NB4 (cell line): ENCODE measurements around the gene IRX4.

ENCODE experiments used
- DNase-seq: peaks from one replicate; pipeline ENCODE4 v3.0.0; 2010; ENCODE audit warnings: low read depth
- H3K4me3 ChIP-seq: one replicate; pipeline ENCODE4 v1.5.1; 2011; ENCODE audit warnings: mild to moderate bottlenecking, low read depth, low read length, moderate library complexity
- MYC ChIP-seq: IDR thresholded peaks from 2 replicates; pipeline ENCODE4 v1.6.1; 2011; ENCODE audit warnings: low read depth, low read length
- POLR2A ChIP-seq: IDR thresholded peaks from 2 replicates; pipeline ENCODE4 v1.6.1; 2011; ENCODE audit warnings: mild to moderate bottlenecking; ENCODE audit not compliant: insufficient read length; ENCODE audit errors: extremely low read depth
- TF ChIP-seq, protein P1 (sequence below): IDR thresholded peaks from one replicate; pipeline ENCODE4 v1.5.1; 2012; ENCODE audit warnings: low read depth, low read length
- TF ChIP-seq, protein P2 (sequence below): IDR thresholded peaks from 2 replicates; pipeline ENCODE4 v1.6.1; 2011; ENCODE audit warnings: low read depth, low read length

The IRX4 gene

DNA sequence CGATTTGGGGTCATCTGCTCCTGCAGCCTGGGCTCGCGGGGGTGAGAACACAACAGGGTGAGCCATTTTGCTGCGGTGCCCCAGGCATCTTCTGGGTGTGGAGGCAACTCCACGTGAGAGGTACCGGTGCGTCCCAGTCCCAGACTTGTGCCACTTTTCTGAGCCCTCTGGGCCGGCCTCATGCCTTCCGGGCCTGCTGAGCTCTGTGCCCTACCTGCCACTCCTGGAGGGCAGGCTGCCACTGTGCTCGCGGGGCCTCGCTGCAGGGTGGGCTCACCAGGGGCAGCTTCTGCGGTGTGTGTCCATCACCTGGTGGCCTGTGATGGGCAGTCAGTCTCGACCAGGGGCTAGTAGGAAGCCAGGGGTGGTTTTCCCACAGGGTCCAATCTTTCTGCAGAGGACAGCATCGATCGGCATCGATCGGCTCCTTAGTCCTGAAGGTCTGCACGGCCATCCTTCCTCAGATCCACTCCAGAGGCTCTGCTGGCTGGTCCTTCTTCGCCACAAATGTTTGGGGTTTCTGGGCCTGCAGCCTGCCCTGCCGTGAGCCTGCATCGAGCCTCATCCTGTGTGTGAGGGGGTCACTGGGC, 22.6 kb downstream of the IRX4 start:
- no peak for TF ChIP-seq POLR2A
- TF ChIP-seq, protein P1, sequence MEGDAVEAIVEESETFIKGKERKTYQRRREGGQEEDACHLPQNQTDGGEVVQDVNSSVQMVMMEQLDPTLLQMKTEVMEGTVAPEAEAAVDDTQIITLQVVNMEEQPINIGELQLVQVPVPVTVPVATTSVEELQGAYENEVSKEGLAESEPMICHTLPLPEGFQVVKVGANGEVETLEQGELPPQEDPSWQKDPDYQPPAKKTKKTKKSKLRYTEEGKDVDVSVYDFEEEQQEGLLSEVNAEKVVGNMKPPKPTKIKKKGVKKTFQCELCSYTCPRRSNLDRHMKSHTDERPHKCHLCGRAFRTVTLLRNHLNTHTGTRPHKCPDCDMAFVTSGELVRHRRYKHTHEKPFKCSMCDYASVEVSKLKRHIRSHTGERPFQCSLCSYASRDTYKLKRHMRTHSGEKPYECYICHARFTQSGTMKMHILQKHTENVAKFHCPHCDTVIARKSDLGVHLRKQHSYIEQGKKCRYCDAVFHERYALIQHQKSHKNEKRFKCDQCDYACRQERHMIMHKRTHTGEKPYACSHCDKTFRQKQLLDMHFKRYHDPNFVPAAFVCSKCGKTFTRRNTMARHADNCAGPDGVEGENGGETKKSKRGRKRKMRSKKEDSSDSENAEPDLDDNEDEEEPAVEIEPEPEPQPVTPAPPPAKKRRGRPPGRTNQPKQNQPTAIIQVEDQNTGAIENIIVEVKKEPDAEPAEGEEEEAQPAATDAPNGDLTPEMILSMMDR: no peak
- TF ChIP-seq, protein P2, sequence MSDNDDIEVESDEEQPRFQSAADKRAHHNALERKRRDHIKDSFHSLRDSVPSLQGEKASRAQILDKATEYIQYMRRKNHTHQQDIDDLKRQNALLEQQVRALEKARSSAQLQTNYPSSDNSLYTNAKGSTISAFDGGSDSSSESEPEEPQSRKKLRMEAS: no peak
- TF ChIP-seq MYC: no peak
- H3K4me3 ChIP-seq: no peak overlapping the region
- no peak for DNase-seq

DNA sequence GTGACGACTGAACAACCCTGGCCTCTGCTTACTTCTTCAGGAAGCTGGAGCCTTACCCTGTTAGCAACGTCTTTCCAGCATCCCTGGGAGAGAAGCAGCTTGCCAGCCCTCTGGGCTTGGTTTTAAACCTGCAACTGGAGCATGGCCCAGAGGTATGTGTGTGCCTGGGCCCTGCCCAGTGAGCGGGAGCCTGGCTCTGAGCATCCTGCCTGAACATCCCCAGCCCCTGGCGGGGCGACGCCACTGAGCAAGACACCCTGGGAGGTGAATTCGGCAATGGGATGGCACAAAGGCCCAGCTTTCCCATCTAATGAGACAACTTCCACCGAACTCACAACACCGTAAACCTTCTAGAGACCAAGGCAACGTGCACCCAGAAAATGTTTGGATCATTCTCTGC, 23.6 kb downstream of the IRX4 start:
- H3K4me3 ChIP-seq: no peak overlapping the region
- TF ChIP-seq MYC: no peak
- no peak for TF ChIP-seq POLR2A
- TF ChIP-seq, protein P1: no peak
- TF ChIP-seq, protein P2: no peak
- no peak for DNase-seq

DNA sequence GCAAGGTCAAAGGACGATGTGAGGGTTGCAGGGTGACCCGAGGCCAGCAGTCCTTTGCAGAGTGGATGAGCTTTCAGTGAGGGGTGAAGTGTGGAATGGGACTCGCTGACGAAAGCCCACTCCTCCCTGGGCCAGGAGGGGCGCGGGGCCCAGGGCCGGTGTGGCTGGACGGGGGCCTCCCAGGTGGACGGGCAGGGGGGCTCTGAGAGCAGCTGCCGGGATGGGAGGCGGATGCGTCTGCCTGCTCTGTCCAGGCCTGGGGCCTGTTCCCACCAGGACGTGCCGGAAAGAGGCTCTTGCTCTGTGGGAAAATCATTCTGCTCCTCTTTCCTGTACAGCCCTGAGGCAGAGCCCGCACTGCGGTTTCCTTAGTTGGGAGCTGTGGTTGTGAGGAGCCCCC, 24.3 kb downstream of the IRX4 start:
- no peak for DNase-seq
- no peak for TF ChIP-seq MYC
- TF ChIP-seq, protein P2: no peak
- no peak overlapping the region for H3K4me3 ChIP-seq

DNA sequence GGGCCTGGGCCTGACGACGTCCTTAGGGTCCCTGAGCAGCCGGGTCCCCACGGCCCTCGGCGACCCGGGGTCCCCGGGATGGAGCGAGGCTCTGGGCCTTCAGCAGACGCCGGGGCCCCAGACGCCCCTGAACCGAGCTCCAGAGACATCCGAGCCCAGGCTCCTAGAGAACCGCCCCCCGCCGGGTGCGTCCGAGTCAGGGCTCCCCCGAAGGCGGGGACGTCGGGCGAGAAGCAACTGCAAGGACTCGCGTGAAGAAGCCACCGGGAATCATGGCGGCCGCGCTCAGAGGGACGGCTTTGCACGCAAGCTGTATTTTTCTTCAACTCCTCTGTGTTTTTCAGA, 25.5 kb downstream of the IRX4 start:
- TF ChIP-seq MYC (no peak), POLR2A (no peak)
- TF ChIP-seq, protein P1: no peak
- no peak for DNase-seq
- no peak overlapping the region for H3K4me3 ChIP-seq

DNA sequence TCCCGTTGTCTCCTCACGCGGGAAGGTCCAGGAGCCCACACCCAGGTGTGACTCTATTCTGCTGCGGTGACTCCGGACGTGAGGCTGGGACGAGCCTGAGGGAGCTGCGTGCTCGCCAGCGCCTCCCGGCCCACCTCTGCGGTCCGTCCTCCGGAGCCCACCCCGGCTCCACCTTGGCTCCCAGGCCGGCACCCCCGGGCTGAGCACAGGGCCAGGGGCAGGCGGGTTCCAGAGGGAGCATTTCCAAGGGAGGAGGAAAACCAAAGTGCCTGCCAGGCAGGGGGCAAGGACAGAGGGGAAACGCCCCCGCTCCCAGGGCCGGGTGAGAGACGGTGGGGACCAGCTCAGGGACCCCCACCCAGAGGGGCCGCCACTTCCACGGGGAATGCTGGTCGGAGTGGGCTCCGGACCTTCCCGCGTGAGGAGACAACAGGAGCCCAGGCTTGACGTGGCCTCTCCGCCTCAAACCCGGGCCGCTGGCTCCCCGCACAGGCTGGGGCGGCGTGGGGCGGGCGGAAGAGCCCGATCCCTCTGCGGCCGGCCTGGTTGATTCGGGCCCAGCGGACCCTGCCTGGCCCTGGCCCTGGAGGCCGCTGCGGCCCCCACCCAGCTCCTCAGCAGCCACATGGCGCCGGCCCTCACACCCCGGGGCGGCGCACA, 26.0 kb downstream of the IRX4 start:
- H3K4me3 ChIP-seq: no peak overlapping the region
- no peak for DNase-seq
- TF ChIP-seq, protein P2: no peak
- TF ChIP-seq MYC: no peak
- TF ChIP-seq, protein P1: no peak
- TF ChIP-seq POLR2A: no peak

DNA sequence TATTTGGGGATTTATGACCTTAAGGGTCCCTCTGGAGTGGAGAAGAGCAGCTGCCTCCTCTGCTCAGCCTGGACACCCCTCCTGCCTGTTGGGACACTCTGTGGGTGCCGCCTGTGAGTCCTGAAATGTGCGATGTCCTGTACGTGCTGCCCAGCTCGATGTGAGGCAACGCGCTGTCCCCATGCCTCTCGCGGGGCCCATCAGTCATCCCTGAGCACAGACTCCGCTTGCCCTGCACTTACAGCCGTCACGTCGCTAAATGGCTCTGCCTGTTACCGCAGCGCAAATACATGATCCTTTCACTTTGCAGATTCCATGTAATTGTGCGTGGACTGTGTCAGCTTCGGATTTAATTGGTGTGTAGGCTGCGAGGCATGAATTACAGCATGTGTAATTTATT, 27.1 kb downstream of the IRX4 start:
- DNase-seq: no peak

More for the DNA sequence above, 27.1 kb downstream of the IRX4 start:
- TF ChIP-seq POLR2A: no peak
- TF ChIP-seq, protein P2: no peak
- TF ChIP-seq, protein P1: no peak
- no peak overlapping the region for H3K4me3 ChIP-seq
